ENCODE data around the gene F2.

DNA sequence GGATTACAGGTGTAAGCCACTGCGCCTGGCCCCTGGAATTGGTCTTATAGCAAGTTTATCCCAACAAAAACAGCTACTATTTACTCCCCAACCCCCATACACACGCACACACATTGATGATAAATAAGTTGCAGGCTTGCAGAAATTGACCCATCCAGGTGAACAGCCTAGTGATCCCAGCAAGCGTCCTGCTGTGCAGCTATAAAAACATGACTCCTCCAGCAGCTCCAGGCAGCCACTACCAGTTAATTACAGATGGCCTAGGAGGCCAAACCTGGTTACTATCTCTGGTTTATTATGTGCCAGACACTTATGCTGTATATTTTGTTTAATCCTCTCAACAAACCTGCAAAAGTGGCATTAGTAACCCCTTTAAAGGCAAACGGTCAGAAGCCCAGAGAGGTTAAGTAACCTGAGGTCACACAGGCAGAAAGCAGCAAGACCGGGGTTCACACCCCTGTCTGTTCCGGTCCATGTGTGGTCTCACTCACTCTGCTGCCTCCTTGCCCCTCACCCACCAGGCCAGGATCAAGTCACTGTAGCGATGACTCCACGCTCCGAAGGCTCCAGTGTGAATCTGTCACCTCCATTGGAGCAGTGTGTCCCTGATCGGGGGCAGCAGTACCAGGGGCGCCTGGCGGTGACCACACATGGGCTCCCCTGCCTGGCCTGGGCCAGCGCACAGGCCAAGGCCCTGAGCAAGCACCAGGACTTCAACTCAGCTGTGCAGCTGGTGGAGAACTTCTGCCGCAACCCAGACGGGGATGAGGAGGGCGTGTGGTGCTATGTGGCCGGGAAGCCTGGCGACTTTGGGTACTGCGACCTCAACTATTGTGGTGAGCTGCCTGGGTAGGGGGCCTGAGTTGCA is 6.6 kb downstream of the F2 start:
- no peak for TF ChIP-seq EZH2phosphoT487 (IDR thresholded peaks at IDR 0.05; ENCODE audit: borderline replicate concordance)
- no peak for TF ChIP-seq CTCF (conservative IDR thresholded peaks at IDR 0.05; ENCODE audit: low read length)

All from Loucy (cell line).